OCI-LY1 (cell line): Measurements from ENCODE around the gene KRTAP29-1.
"Not testable (repeated sequence)": the region's sequence is repeated elsewhere in the genome, so short reads cannot be mapped to it uniquely, and the experiment has no call there.

Source experiments
- H2AFZ ChIP-seq: fragments of 200-600 bp; sonication (generic), shearing (Covaris generic); 2 replicates; pipeline ENCODE4 v1.6.0; 2014; ENCODE audit warnings: antibody characterized with exemption, mild to moderate bottlenecking, low read length
- H3F3A ChIP-seq: fragments of 200-600 bp; sonication (generic), shearing (Covaris generic); 2 replicates; pipeline ENCODE4 v1.6.0; 2014; ENCODE audit warnings: mild to moderate bottlenecking, antibody characterized with exemption, low read length, moderate library complexity; ENCODE audit not compliant: insufficient read depth
- H3K27ac ChIP-seq: fragments of 200-600 bp; sonication (generic); 2 replicates; pipeline ENCODE4 v1.5.1; 2014; ENCODE audit warnings: low read length, mixed run types, mild to moderate bottlenecking, low read depth; ENCODE audit not compliant: poor library complexity, severe bottlenecking
- H3K27me3 ChIP-seq: fragments of 200-600 bp; sonication (generic); 2 replicates; pipeline ENCODE4 v1.6.0; 2014; ENCODE audit warnings: antibody characterized with exemption, mild to moderate bottlenecking, low read length, moderate library complexity; ENCODE audit not compliant: insufficient read depth
- H3K36me3 ChIP-seq: fragments of 200-600 bp; sonication (generic); 2 replicates; pipeline ENCODE4 v1.6.1; 2014; ENCODE audit warnings: mild to moderate bottlenecking, antibody characterized with exemption, low read length, moderate library complexity, mixed read lengths; ENCODE audit not compliant: insufficient read depth
- H3K4me1 ChIP-seq: fragments of 200-600 bp; sonication (generic); 2 replicates; pipeline ENCODE4 v1.5.1; 2014; ENCODE audit warnings: mild to moderate bottlenecking, low read length, moderate library complexity; ENCODE audit not compliant: insufficient read depth, severe bottlenecking
- H3K4me2 ChIP-seq: fragments of 200-600 bp; sonication (generic), shearing (Covaris generic); 2 replicates; pipeline ENCODE4 v1.6.1; 2014; ENCODE audit warnings: low read length
- H3K4me3 ChIP-seq: fragments of 200-600 bp; sonication (generic); 2 replicates; pipeline ENCODE4 v1.5.1; 2014; ENCODE audit warnings: low read length, low read depth, mild to moderate bottlenecking, mixed read lengths; ENCODE audit not compliant: poor library complexity, severe bottlenecking
- H3K79me2 ChIP-seq: fragments of 200-600 bp; shearing (Covaris generic); 2 replicates; pipeline ENCODE4 v1.6.1; 2016; ENCODE audit warnings: mixed run types, low read length, mixed read lengths; ENCODE audit not compliant: insufficient read depth
- H3K9ac ChIP-seq: fragments of 200-600 bp; sonication (generic), shearing (Covaris generic); 2 replicates; pipeline ENCODE4 v1.6.1; 2014; ENCODE audit warnings: mild to moderate bottlenecking, low read length, mixed read lengths
- H3K9me2 ChIP-seq: fragments of 200-600 bp; sonication (generic), shearing (Covaris generic); 2 replicates; pipeline ENCODE4 v1.6.1; 2014; ENCODE audit warnings: low read depth, mild to moderate bottlenecking, low read length, mixed read lengths
- H3K9me3 ChIP-seq: fragments of 200-600 bp; shearing (Covaris generic); 2 replicates; pipeline ENCODE4 v1.6.1; 2014; ENCODE audit warnings: low read length, mixed read lengths
- H4K20me1 ChIP-seq: fragments of 200-600 bp; sonication (generic), shearing (Covaris generic); 2 replicates; pipeline ENCODE4 v1.6.0; 2016; ENCODE audit warnings: mild to moderate bottlenecking, low read length; ENCODE audit not compliant: insufficient read depth
- EZH2 ChIP-seq: fragments of 200-600 bp; sonication (generic), shearing (Covaris generic); IDR thresholded peaks from 2 replicates; pipeline ENCODE4 v1.8.0; 2017; ENCODE audit warnings: borderline replicate concordance, mixed run types, mild to moderate bottlenecking, antibody characterized with exemption, low read length, moderate library complexity, mixed read lengths
- TF ChIP-seq, protein P1 (sequence below): fragments of 200-600 bp; sonication (generic), shearing (Covaris generic); IDR thresholded peaks from 2 replicates; pipeline ENCODE4 v1.5.1; 2017; ENCODE audit warnings: mild to moderate bottlenecking, antibody characterized with exemption, low read length, moderate library complexity, mixed read lengths

Gene KRTAP29-1

DNA sequence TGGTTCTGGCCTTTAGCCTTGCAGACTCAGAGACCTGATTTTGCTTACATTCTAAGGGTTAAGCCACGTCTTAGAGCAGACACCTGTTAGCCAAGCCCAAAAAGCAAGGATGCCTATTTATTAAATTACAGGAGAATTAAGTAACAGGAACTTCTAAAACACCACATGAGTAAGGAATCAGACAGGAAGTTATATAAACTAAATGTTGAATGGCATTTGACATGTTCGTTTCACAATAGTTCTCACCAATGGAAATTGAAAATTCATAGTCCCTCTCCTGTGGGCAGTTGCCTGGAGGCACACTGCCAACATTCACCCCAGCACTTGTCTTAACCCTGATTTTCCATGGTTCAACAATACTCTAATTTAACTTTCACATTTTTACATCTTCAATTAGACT is 18.1 kb downstream of the KRTAP29-1 start:
- H3K4me1 ChIP-seq, result no peaks in the 10 kb centered on the region
- H3K9me2 ChIP-seq, result no peaks in the 10 kb centered on the region
- H3K9ac ChIP-seq, result no peak overlapping the region
- no peaks in the 10 kb centered on the region for H3K27me3 ChIP-seq
- H3F3A ChIP-seq, result no peaks in the 10 kb centered on the region
- H3K27ac ChIP-seq, result no peak overlapping the region
- no peak for TF ChIP-seq EZH2
- TF ChIP-seq, protein P1, sequence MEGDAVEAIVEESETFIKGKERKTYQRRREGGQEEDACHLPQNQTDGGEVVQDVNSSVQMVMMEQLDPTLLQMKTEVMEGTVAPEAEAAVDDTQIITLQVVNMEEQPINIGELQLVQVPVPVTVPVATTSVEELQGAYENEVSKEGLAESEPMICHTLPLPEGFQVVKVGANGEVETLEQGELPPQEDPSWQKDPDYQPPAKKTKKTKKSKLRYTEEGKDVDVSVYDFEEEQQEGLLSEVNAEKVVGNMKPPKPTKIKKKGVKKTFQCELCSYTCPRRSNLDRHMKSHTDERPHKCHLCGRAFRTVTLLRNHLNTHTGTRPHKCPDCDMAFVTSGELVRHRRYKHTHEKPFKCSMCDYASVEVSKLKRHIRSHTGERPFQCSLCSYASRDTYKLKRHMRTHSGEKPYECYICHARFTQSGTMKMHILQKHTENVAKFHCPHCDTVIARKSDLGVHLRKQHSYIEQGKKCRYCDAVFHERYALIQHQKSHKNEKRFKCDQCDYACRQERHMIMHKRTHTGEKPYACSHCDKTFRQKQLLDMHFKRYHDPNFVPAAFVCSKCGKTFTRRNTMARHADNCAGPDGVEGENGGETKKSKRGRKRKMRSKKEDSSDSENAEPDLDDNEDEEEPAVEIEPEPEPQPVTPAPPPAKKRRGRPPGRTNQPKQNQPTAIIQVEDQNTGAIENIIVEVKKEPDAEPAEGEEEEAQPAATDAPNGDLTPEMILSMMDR, result no peak
- H4K20me1 ChIP-seq, result no peaks in the 10 kb centered on the region
- H2AFZ ChIP-seq, result no peak overlapping the region
- H3K79me2 ChIP-seq, result no peaks in the 10 kb centered on the region
- no peaks in the 10 kb centered on the region for H3K9me3 ChIP-seq
- no peaks in the 10 kb centered on the region for H3K36me3 ChIP-seq
- H3K4me2 ChIP-seq, result no peak overlapping the region
- H3K4me3 ChIP-seq, result no peak overlapping the region

DNA sequence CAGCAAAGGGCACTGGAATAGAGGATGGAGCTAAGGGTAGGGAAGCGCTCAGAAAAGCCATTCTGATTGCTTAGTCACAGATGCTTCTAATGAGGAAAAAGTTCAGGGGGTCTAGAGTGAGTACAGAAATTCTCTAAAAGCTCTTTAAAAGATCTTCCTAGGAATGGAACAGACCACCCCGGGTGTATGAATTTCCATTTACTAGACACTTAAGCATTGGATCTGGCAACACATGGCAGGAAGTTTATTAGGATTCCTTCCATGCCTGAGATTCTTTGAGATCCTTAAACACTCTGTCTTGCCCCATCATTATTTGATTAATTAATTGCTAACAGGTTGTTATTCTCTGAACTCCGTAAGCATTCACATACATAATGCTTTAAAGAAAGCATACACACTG is 18.6 kb downstream of the KRTAP29-1 start:
- H3K9me2 ChIP-seq, result no peaks in the 10 kb centered on the region
- H3F3A ChIP-seq, result no peaks in the 10 kb centered on the region
- no peaks in the 10 kb centered on the region for H4K20me1 ChIP-seq
- no peaks in the 10 kb centered on the region for H3K27me3 ChIP-seq
- TF ChIP-seq, protein P1, result no peak
- no peak for TF ChIP-seq EZH2
- no peak overlapping the region for H3K27ac ChIP-seq
- no peaks in the 10 kb centered on the region for H3K9me3 ChIP-seq
- no peak overlapping the region for H3K4me2 ChIP-seq
- H2AFZ ChIP-seq, result no peak overlapping the region
- no peaks in the 10 kb centered on the region for H3K36me3 ChIP-seq
- H3K4me3 ChIP-seq, result no peak overlapping the region
- H3K4me1 ChIP-seq, result no peaks in the 10 kb centered on the region
- H3K9ac ChIP-seq, result no peak overlapping the region
- H3K79me2 ChIP-seq, result no peaks in the 10 kb centered on the region

DNA sequence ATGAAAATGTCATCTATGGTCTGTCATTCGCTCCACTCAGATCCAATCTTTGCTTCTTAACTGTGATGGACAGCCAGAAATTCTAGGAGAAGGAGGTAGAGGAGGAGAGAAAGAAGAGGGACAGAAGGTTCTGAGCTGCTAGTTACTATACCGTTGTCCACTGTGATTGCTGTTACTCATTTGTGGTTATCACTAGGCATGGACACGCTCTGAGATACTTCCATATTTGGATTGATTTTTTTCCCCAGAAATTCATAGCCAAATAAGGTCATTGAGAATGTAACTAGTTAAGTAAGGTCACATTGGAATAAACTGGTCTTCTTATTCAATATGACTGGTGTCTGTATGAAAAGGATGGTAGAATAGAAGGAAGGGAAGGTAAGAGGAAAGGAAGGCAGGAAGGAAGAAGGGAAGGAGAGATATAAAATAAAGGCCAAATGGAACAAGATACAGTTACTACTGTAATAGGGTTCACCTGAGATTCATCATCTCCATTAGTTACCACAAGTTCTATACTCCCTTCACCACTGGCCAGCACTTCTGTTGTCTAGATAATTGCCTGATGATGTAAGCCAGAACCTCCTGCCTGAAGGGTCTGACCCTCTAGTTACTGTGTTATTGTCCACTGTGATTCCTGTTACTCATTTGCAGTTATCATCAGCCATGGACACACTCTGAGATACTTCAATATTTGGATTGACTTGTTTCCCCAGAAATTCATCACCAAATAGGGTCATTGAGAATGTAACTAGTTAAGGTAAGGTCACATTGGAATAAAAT is 24.3 kb downstream of the KRTAP29-1 start:
- no peaks in the 10 kb centered on the region for H4K20me1 ChIP-seq
- no peaks in the 10 kb centered on the region for H3K36me3 ChIP-seq
- no peaks in the 10 kb centered on the region for H3K9me2 ChIP-seq
- no peaks in the 10 kb centered on the region for H3K79me2 ChIP-seq
- H3K4me2 ChIP-seq, result no peak overlapping the region
- no peaks in the 10 kb centered on the region for H3K9me3 ChIP-seq
- no peak overlapping the region for H3K27ac ChIP-seq
- no peak overlapping the region for H3K9ac ChIP-seq
- no peaks in the 10 kb centered on the region for H3F3A ChIP-seq
- no peak overlapping the region for H3K4me3 ChIP-seq
- no peaks in the 10 kb centered on the region for H3K27me3 ChIP-seq
- no peaks in the 10 kb centered on the region for H3K4me1 ChIP-seq
- TF ChIP-seq EZH2, result no peak
- TF ChIP-seq, protein P1, result no peak
- H2AFZ ChIP-seq, result no peak overlapping the region

DNA sequence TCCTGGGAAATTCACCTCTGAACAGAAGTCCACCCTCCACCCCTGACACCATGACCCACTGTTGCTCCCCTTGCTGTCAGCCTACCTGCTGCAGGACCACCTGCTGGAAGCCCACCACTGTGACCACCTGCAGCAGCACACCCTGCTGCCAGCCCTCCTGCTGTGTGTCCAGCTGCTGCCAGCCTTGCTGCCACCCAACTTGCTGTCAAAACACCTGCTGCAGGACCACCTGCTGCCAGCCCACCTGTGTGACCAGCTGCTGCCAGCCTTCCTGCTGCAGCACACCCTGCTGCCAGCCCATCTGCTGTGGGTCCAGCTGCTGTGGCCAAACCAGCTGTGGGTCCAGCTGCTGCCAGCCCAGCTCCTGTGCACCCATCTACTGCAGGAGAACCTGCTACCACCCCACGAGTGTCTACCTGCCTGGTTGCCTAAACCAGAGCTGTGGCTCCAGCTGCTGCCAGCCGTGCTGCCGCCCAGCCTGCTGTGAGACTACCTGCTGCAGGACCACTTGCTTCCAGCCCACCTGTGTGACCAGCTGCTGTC is 26.9 kb downstream of the KRTAP29-1 start, which contains the start of gene KRTAP9-7:
KRTAP9-7 (plus strand) TSS at position 51 of the 543 bp plus-strand sequence; CDS start at position 51, 0 bp downstream.
- H3K4me1 ChIP-seq, H3K9me3 ChIP-seq, H3K36me3 ChIP-seq, H4K20me1 ChIP-seq, H3F3A ChIP-seq, H3K9me2 ChIP-seq, H3K79me2 ChIP-seq, H3K27ac ChIP-seq, H2AFZ ChIP-seq, H3K9ac ChIP-seq, H3K27me3 ChIP-seq, H3K4me2 ChIP-seq, H3K4me3 ChIP-seq: not testable (repeated sequence)
